IMR-90 (cell line): ENCODE results near the gene SAMD4B. TPM values are rescaled to one million over a fixed set of nuclear protein-coding genes. Genes with fewer than 3 reads are reported as not detected.

Experiments
- ATAC-seq: fragments of 200-7000 bp; cut with Tn5 transposase; 2 replicates; pipeline ENCODE4 v1.9.1; 2020; ENCODE audit warnings: low read depth, mild to moderate bottlenecking, moderate library complexity
- BruUV-seq: library from RNA; stranded (reverse); fragments of 400-500 nt; replicated peaks from 2 replicates; lab custom pipeline; 2021; lab: Mats Ljungman, UMichigan
- CTCF ChIA-PET: fragments of 300-600 bp; formaldehyde crosslinking; extraction: SDS; loops from one replicate; lab custom pipeline; 2021; ENCODE audit warnings: antibody characterized with exemption; lab: Yijun Ruan, JAX
- POLR2A ChIA-PET: fragments of 300-600 bp; sonication (Branson Sonifier 250); formaldehyde crosslinking; loops from one replicate; lab custom pipeline; 2022; ENCODE audit warnings: antibody characterized with exemption; ENCODE audit not compliant: unreplicated experiment; lab: Charles Lee
- DNase-seq: peaks from one replicate; pipeline ENCODE4 v3.0.0; 2013
- H2AFZ ChIP-seq: replicated peaks from 2 replicates; pipeline ENCODE3; 2013; ENCODE audit warnings: low read length, mild to moderate bottlenecking; ENCODE audit not compliant: poor library complexity
- H2AK5ac ChIP-seq: 2 replicates; pipeline ENCODE4 v1.6.1; 2013; ENCODE audit warnings: low read depth, low read length, inconsistent platforms
- H2AK9ac ChIP-seq: replicated peaks from 2 replicates; pipeline ENCODE3; 2013; ENCODE audit warnings: mild to moderate bottlenecking, low read depth, low read length, moderate library complexity; ENCODE audit not compliant: poor library complexity
- H2BK120ac ChIP-seq: 2 replicates; pipeline ENCODE4 v1.6.1; 2013; ENCODE audit warnings: low read depth, low read length, inconsistent platforms
- H2BK15ac ChIP-seq: 3 replicates; pipeline ENCODE4 v1.6.1; 2013; ENCODE audit warnings: low read depth, low read length, inconsistent platforms
- H2BK20ac ChIP-seq: 2 replicates; pipeline ENCODE4 v1.6.1; 2013; ENCODE audit warnings: low read depth, mild to moderate bottlenecking, inconsistent platforms, low read length, moderate library complexity
- H2BK5ac ChIP-seq: 2 replicates; pipeline ENCODE4 v1.6.1; 2013; ENCODE audit warnings: mild to moderate bottlenecking, low read depth, low read length, inconsistent platforms; ENCODE audit not compliant: poor library complexity, severe bottlenecking
- H3K14ac ChIP-seq: replicated peaks from 2 replicates; pipeline ENCODE4 v1.6.1; 2013; ENCODE audit warnings: low read depth, low read length, inconsistent platforms
- H3K18ac ChIP-seq: 2 replicates; pipeline ENCODE4 v1.6.1; 2013; ENCODE audit warnings: low read depth, low read length, control low read depth
- H3K23ac ChIP-seq: 2 replicates; pipeline ENCODE4 v1.6.1; 2013; ENCODE audit warnings: low read depth, low read length, inconsistent platforms
- H3K27ac ChIP-seq: 2 replicates; pipeline ENCODE4 v1.5.1; 2013; ENCODE audit warnings: mild to moderate bottlenecking, control low read depth, low read length; ENCODE audit not compliant: insufficient read depth
- H3K27me3 ChIP-seq: 2 replicates; pipeline ENCODE4 v1.6.1; 2013; ENCODE audit warnings: low read length; ENCODE audit not compliant: control insufficient read depth, insufficient read depth
- H3K36me3 ChIP-seq: 2 replicates; pipeline ENCODE4 v1.6.1; 2013; ENCODE audit warnings: low read length, mixed read lengths; ENCODE audit not compliant: control insufficient read depth, insufficient read depth
- H3K4ac ChIP-seq: 2 replicates; pipeline ENCODE4 v1.6.1; 2013; ENCODE audit warnings: low read depth, low read length, inconsistent platforms
- H3K4me1 ChIP-seq: 2 replicates; pipeline ENCODE4 v1.6.1; 2013; ENCODE audit warnings: low read length, mixed read lengths; ENCODE audit not compliant: control insufficient read depth, insufficient read depth
- H3K4me2 ChIP-seq: 2 replicates; pipeline ENCODE4 v1.6.1; 2013; ENCODE audit warnings: low read depth, mild to moderate bottlenecking, control low read depth, low read length, moderate library complexity
- H3K4me3 ChIP-seq: 2 replicates; pipeline ENCODE4 v1.5.1; 2013; ENCODE audit warnings: low read depth, mild to moderate bottlenecking, control low read depth, low read length, moderate library complexity; ENCODE audit not compliant: insufficient read depth
- H3K56ac ChIP-seq: 2 replicates; pipeline ENCODE4 v1.6.1; 2013; ENCODE audit warnings: low read length, inconsistent platforms; ENCODE audit not compliant: insufficient read depth; ENCODE audit errors: extremely low read depth
- H3K79me1 ChIP-seq, 2 experiments: 2 replicates each; pipeline ENCODE4 v1.6.1; 2013; ENCODE audit warnings: low read length in 2 of 2, inconsistent platforms in 1 of 2, low read depth in 1 of 2
- H3K9ac ChIP-seq: 2 replicates; pipeline ENCODE4 v1.6.1; 2013; ENCODE audit warnings: low read depth, low read length, control low read depth
- H3K9me1 ChIP-seq: 2 replicates; pipeline ENCODE4 v1.6.1; 2013; ENCODE audit warnings: low read length, inconsistent platforms; ENCODE audit not compliant: insufficient read depth
- H3K9me3 ChIP-seq: 2 replicates; pipeline ENCODE4 v1.6.1; 2013; ENCODE audit warnings: low read length; ENCODE audit not compliant: control insufficient read depth, insufficient read depth
- H4K20me1 ChIP-seq: 2 replicates; pipeline ENCODE4 v1.6.1; 2013; ENCODE audit warnings: low read length, inconsistent platforms; ENCODE audit not compliant: insufficient read depth
- H4K5ac ChIP-seq: 2 replicates; pipeline ENCODE4 v1.6.1; 2013; ENCODE audit warnings: mild to moderate bottlenecking, low read depth, low read length, control low read depth
- H4K8ac ChIP-seq, 2 experiments: 2 replicates each; pipeline ENCODE4 v1.6.1; 2013; ENCODE audit warnings: low read depth in 2 of 2, low read length in 2 of 2, control low read depth in 1 of 2, inconsistent platforms in 1 of 2
- H4K91ac ChIP-seq: 2 replicates; pipeline ENCODE4 v1.6.1; 2013; ENCODE audit warnings: low read depth, low read length, inconsistent platforms; ENCODE audit not compliant: insufficient read depth
- BHLHE40 ChIP-seq: fragments of 150-350 bp; IDR thresholded peaks from 2 replicates; pipeline ENCODE4 v1.6.1; 2016; ENCODE audit warnings: mild to moderate bottlenecking, low read depth, low read length
- CEBPB ChIP-seq: IDR thresholded peaks from 2 replicates; pipeline ENCODE4 v1.6.1; 2012; ENCODE audit warnings: low read depth, low read length, improper control_type of control experiment
- CHD1 ChIP-seq: IDR thresholded peaks from 2 replicates; pipeline ENCODE4 v1.6.1; 2012; ENCODE audit warnings: low read depth, low read length, improper control_type of control experiment
- FOS ChIP-seq: fragments of 150-350 bp; IDR thresholded peaks from 2 replicates; pipeline ENCODE4 v1.6.1; 2016; ENCODE audit warnings: low read depth, low read length
- MAFK ChIP-seq: IDR thresholded peaks from 2 replicates; pipeline ENCODE4 v1.6.1; 2012; ENCODE audit warnings: low read depth, low read length, improper control_type of control experiment
- MAZ ChIP-seq: IDR thresholded peaks from 2 replicates; pipeline ENCODE4 v1.6.1; 2012; ENCODE audit warnings: low read depth, mild to moderate bottlenecking, low read length, improper control_type of control experiment, moderate library complexity, borderline replicate concordance
- MXI1 ChIP-seq: IDR thresholded peaks from 2 replicates; pipeline ENCODE4 v1.6.1; 2012; ENCODE audit warnings: low read depth, mild to moderate bottlenecking, low read length, moderate library complexity, borderline replicate concordance
- NFE2L2 ChIP-seq: fragments of 150-350 bp; IDR thresholded peaks from 2 replicates; pipeline ENCODE4 v1.6.1; 2016; ENCODE audit warnings: low read depth, mild to moderate bottlenecking, low read length
- POLR2A ChIP-seq: IDR thresholded peaks from 2 replicates; pipeline ENCODE4 v1.6.1; 2012; ENCODE audit warnings: mild to moderate bottlenecking, low read depth, low read length
- RAD21 ChIP-seq: IDR thresholded peaks from 2 replicates; pipeline ENCODE4 v1.6.1; 2012; ENCODE audit warnings: low read length, improper control_type of control experiment
- RCOR1 ChIP-seq: IDR thresholded peaks from 2 replicates; pipeline ENCODE4 v1.6.1; 2012; ENCODE audit warnings: mild to moderate bottlenecking, low read length, improper control_type of control experiment; ENCODE audit not compliant: insufficient replicate concordance
- RFX5 ChIP-seq: IDR thresholded peaks from 2 replicates; pipeline ENCODE4 v1.8.0; 2012; ENCODE audit warnings: low read depth, mild to moderate bottlenecking, low read length, moderate library complexity
- SMC3 ChIP-seq: fragments of 150-350 bp; IDR thresholded peaks from 2 replicates; pipeline ENCODE4 v1.6.1; 2016; ENCODE audit warnings: low read depth, mild to moderate bottlenecking, antibody characterized with exemption, low read length, moderate library complexity
- WGBS, 2 experiments: methylation state at CpG; one replicate each; pipeline versions ENCODE4 v1.1.5 to v1.1.7; 2013; ENCODE audit warnings: missing lambda C conversion rate in 2 of 2; ENCODE audit not compliant: insufficient read length in 1 of 2; ENCODE audit errors: extremely low coverage in 2 of 2; 5-methylcytosine and 5-hydroxymethylcytosine counted together
- dilution Hi-C: fragments of 300-500 bp; cut with HindIII; formaldehyde crosslinking; loops from one replicate; pipeline ENCODE4 v1.14.3; 2018; ENCODE audit warnings: low sequenced_read_pairs; ENCODE audit not compliant: unreplicated experiment
- in situ Hi-C: fragments of 300-500 bp; cut with MboI; formaldehyde crosslinking; loops from 3 replicates; pipeline ENCODE4 v1.14.3; 2019; ENCODE audit warnings: low sequenced_read_pairs, inconsistent platforms, mixed read lengths
- intact Hi-C: fragments of 100-400 bp; cut with micrococcal nuclease; formaldehyde crosslinking; loops from 2 replicates; pipeline ENCODE4 v1.10.0; 2022
- polyA plus RNA-seq, 3 experiments: library from polyadenylated mRNA; depleted of rRNA; stranded (reverse); fragments of >200 nt; gene quantifications; 2 replicates each; pipeline ENCODE4 v1.2.3, GENCODE V29; 2012; ENCODE audit warnings: low replicate concordance in 1 of 3
- total RNA-seq: library from RNA; depleted of rRNA; stranded (reverse); fragments of >200 nt; gene quantifications from 2 replicates; pipeline ENCODE4 v1.2.3, GENCODE V29; 2012
- TF ChIP-seq, protein P1 (sequence below): fragments of 150-350 bp; IDR thresholded peaks from 2 replicates; pipeline ENCODE4 v1.6.1; 2017; ENCODE audit warnings: mild to moderate bottlenecking, antibody characterized with exemption, low read length, low read depth
- TF ChIP-seq, protein P2 (sequence below): fragments of 150-350 bp; IDR thresholded peaks from 2 replicates; pipeline ENCODE4 v1.6.1; 2016; ENCODE audit warnings: low read depth, mild to moderate bottlenecking, low read length, moderate library complexity, borderline replicate concordance

The SAMD4B gene
- total and polyA plus RNA-seq, 2 of the 4 experiments (the other 2 are of a cell fraction): 18.3 to 97.2 TPM

DNA sequence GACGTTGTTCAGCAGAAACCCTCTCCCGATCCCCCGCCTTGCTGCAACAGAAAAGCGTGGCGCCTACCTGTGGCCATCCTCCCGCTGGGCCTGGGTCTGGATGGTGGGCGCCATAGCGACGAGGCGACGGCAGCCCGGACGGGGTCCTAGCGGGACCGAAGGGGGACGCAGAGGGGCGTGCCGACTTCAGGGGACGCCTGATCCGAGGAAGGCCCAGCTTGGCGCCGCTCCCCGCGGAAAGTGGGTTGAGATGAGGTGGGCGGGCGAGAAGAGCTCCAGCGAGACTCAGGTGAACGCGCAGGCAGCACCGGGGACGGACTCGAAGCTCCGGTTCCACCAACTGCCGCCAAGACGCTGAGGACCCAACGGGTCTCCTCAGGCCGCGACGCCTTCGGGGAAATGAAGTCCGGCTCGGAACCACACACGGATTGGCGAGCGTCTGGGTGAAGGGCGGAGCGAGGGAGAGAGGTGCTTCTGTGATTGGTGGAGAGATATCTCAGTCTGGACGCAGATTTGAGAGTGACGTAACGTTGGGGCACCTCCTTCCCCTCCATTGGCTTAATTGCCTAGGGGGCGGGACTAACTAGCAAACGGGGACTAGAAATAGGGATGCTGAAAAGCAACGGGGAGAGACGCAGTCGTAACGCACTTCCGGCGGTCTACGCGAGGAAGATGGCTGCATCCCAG is 48.7 kb downstream of the SAMD4B start, which contains the start of the genes MED29 and PAF1:
TSS of gene MED29 (plus strand) at position 628 of the 687 bp plus-strand sequence. CDS start at position 673, 45 bp downstream.
TSS of gene PAF1 (minus strand) at position 356 of the 687 bp plus-strand sequence. CDS start at position 114, 242 bp downstream.
- BruUV-seq: no TSS peak
- TF ChIP-seq RFX5: no peak
- TF ChIP-seq MAFK: no peak
- TF ChIP-seq SMC3: no peak
- no peak for TF ChIP-seq FOS
- TF ChIP-seq RAD21: no peak
- peak; percentile 98 for TF ChIP-seq POLR2A
- TF ChIP-seq CEBPB: peak; percentile 88
- no peak for TF ChIP-seq BHLHE40
- TF ChIP-seq RCOR1: peak; percentile 33
- TF ChIP-seq CHD1: no peak
- TF ChIP-seq, protein P1, sequence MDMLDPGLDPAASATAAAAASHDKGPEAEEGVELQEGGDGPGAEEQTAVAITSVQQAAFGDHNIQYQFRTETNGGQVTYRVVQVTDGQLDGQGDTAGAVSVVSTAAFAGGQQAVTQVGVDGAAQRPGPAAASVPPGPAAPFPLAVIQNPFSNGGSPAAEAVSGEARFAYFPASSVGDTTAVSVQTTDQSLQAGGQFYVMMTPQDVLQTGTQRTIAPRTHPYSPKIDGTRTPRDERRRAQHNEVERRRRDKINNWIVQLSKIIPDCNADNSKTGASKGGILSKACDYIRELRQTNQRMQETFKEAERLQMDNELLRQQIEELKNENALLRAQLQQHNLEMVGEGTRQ: no peak
- TF ChIP-seq MAZ: peak; percentile 7; the same call in 1 of the 2 replicates
- no peak; the same call in 1 of the 2 replicates for TF ChIP-seq MXI1
- no peak for TF ChIP-seq NFE2L2
- TF ChIP-seq, protein P2, sequence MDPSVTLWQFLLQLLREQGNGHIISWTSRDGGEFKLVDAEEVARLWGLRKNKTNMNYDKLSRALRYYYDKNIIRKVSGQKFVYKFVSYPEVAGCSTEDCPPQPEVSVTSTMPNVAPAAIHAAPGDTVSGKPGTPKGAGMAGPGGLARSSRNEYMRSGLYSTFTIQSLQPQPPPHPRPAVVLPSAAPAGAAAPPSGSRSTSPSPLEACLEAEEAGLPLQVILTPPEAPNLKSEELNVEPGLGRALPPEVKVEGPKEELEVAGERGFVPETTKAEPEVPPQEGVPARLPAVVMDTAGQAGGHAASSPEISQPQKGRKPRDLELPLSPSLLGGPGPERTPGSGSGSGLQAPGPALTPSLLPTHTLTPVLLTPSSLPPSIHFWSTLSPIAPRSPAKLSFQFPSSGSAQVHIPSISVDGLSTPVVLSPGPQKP: no peak

More for the DNA sequence above, 48.7 kb downstream of the SAMD4B start, which contains the start of the genes MED29 and PAF1:
- Histone ChIP-seq H3K27ac (peak within 1 kb of the TSS; percentile 92), H3K18ac (peak within 1 kb of the TSS; percentile 51; the same call in 1 of the 2 replicates), H4K8ac (peak within 1 kb of the TSS; percentile 38 to 92), H2BK5ac (peak within 1 kb of the TSS; percentile 93), H2AK5ac (peak within 1 kb of the TSS; percentile 97), H3K4me3 (peak within 1 kb of the TSS; percentile 70), H3K4me1 (peaks cover 12% of the 10 kb centered on the region), H3K4me2 (peak within 1 kb of the TSS; percentile 88), H2AK9ac (peak within 1 kb of the TSS; percentile 100), H3K9ac (peak within 1 kb of the TSS; percentile 87), H3K9me3 (no peaks in the 10 kb centered on the region), H2BK15ac (no peak within 1 kb of the TSS), H3K4ac (peak within 1 kb of the TSS; percentile 93), H4K91ac (peak within 1 kb of the TSS; percentile 94), H2BK20ac (no peak within 1 kb of the TSS), H3K14ac (peak within 1 kb of the TSS; percentile 93), H2BK120ac (peak within 1 kb of the TSS; percentile 70; the same call in 1 of the 2 replicates), H4K5ac (peak within 1 kb of the TSS; percentile 53), H3K23ac (peak within 1 kb of the TSS; percentile 73), H3K9me1 (peaks cover 15% of the 10 kb centered on the region; the same call in 1 of the 2 replicates), H3K27me3 (no peaks in the 10 kb centered on the region), H3K79me1 (peaks cover 34 to 55% of the 10 kb centered on the region in 2 experiments), H3K36me3 (peaks cover 44% of the 10 kb centered on the region), H4K20me1 (no peaks in the 10 kb centered on the region), H3K56ac (peak within 1 kb of the TSS; percentile 84), H2AFZ (peak within 1 kb of the TSS; percentile 96)
- POLR2A ChIA-PET: interaction anchor here (1.0 to 1.5 kb wide), 2 partner anchors 16 to 45 kb away, joined by 3 to 5 read pairs; partner anchors contain the start of genes RPS16 and ZFP36
- ATAC-seq (peak; percentile 95), DNase-seq (peak; percentile 100)
- in situ Hi-C loops: no loop called here
- CTCF ChIA-PET: interaction anchor here (0.6 to 0.8 kb wide), 2 partner anchors 21 to 29 kb away, joined by 3 read pairs; no protein-coding TSS in a partner anchor
- intact Hi-C loops: loop anchor here (2.0 kb wide), 1 partner anchor 48 kb away; the partner anchor contains the start of gene SAMD4B
- dilution Hi-C loops: no loop called here
- 1% methylated on average over 22 of the region's 60 CpGs; no CpG with 5 or more reads in 1 of the 2 experiments for WGBS, 2 experiments
